ENCODE results near the gene CRACDL.

CRACDL gene

DNA sequence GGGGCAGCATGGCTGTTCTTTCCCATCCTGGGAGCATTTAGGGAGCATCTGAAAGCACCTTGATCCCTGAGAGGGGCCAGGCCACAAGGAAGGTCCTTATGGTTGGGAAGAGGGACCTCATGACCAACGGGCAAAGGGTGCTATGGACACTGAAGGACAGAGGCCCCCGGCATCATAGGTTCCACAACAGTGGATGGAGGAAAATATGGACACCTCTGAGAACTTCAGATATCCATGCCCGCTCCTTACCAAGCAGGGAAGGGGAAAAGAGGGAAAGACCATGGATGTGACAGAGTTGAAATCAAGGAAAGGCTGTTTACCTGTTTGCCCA is 111.0 kb downstream of the CRACDL start:
- DNase-seq (ENCODE audit: low read depth), result no peak

GRCh38 chr2:98824256-98825019 is 111.6 kb downstream of the CRACDL start:
- no peak for DNase-seq (ENCODE audit: low read depth)

GRCh38 chr2:98823196-98824170 is 112.5 kb downstream of the CRACDL start:
- no peak for DNase-seq (ENCODE audit: low read depth)

DNA sequence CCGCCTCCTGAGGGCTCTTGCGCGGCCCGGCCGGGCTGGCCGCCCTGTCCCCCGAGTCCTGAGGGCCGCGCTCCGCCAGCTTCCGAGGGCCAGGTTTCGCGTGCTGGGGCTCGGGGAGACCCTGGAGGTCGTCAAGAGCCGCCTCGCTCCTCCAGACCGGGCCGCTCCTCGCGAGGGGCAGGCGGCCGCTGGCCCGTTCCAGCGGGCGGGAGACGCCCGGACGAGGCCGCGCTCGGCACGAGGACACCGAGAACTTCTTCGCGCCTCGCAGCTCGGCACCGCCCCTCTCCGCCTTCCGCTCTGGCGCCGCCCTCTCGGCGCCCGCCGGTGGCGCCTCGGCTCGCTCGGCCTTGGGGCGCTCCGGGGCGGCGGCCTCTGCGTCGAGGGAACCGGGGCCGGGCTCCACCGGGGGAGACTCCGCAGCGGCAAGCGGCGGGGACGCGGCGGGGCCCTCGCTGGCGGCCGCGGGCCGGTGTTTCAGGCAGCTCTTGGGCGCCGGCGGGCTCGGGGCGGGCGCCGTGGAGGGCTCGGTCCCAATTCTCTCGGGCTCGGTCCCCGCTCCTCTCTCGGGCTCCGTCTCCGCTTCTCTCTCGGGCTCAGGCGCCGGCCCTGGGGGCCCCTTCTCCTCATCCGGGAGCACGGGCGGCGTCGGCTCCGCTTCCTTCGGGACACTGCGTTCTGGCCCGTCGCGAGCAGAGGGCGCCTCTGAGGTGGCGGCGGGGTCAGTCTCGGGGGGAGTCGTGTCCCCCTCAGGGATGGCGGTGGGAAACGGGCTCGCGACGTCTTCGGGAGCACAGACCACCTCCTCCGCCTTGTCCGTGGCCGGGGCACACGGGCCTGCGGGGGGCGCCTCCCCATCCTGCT is 113.5 kb downstream of the CRACDL start:
- DNase-seq (ENCODE audit: low read depth), result no peak

DNA sequence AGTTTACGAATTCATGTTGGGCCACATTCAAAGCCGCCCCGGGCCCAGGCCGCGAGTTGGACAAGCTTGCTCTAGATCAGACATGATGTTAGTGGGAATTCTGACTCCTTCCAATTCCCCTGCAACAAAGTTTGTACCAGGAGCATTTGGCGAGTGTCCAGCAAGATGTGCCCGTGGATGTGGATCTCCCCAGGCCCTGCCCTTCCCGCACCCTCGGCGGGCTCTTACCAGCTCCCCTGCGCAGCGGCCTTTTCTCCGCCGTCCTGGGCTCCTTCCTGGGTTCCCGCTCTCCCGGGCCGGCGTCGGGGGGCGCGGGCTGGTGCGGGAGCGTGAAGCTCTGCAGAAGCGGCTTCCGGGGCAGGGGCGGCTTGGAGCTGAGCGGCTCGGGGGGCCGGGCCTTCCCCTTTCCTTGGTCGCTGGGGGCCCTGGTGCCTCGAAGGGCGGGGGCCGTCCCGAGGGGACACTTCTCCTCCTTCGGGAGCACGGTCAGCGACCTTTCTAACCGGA is 114.3 kb downstream of the CRACDL start:
- DNase-seq (ENCODE audit: low read depth), result no peak

- no peak for DNase-seq (ENCODE audit: low read depth)
Observed at GRCh38 chr2:98819231-98819766, 116.7 kb downstream of the CRACDL start.

DNA sequence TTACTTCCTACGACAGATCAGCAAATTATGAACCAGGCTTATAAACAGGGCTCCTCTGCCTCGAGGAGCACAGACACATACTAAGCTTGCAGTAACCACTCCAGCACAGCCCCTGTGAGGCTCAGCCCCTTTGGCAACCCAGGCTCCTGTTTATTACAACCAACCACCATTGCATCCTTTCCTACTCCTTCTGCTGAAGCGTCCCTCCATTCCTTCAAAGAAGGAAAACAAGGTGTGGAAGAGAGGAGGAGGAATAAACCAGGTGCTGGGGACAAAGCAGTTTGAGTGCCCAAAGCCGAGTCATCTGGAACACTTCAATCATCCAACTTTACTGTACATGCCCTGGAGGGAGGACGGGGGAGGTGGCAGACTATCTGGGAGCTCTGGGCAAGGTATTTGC is 117.9 kb downstream of the CRACDL start:
- DNase-seq (ENCODE audit: low read depth), result no peak

- DNase-seq (ENCODE audit: low read depth), result no peak
Observed at GRCh38 chr2:98816281-98816680, 119.7 kb downstream of the CRACDL start.

- DNase-seq (ENCODE audit: low read depth), result no peak
Observed at GRCh38 chr2:98815795-98816194, 120.2 kb downstream of the CRACDL start.

DNA sequence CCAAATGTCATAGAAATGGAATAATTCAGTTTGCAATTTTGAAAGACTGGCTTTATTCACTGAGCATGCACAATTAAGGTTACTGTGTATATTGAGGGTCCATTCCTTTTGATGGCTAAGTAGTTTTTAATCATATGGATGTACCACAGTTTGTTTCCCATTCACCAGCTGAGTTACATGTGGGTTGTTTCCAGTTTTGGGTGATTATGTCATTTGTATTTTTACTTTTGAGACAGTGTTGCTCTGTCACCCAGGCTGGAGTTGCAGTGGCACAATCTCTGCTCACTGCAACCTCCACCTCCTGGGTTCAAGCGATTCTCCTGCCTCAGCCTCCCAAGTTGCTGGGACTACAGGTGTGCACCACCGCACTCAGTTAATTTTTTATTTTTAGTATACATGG is 124.3 kb downstream of the CRACDL start:
- no peak for DNase-seq (ENCODE audit: low read depth)

DNA sequence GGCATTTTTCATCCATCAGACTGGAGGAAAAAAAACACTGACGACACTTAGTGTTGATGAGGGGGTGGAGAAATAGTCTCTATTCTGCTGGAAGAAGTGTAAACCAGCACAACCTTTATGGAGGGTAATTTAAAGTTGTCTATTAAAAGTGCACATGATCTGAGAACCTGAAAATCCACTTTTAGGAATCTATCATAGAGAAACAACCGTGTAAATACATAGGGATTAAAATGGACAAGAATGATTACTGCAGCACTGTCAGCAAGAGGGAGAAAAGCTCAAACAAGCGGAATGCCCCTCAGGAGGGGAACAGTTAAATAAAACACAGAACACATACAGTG is 125.5 kb downstream of the CRACDL start:
- DNase-seq (ENCODE audit: low read depth), result no peak

GRCh38 chr2:98809878-98810587 is 126.0 kb downstream of the CRACDL start:
- no peak for DNase-seq (ENCODE audit: low read depth)

- DNase-seq (ENCODE audit: low read depth), result no peak
Observed at GRCh38 chr2:98809116-98809515, 126.9 kb downstream of the CRACDL start.

GRCh38 chr2:98808546-98808945 is 127.5 kb downstream of the CRACDL start:
- DNase-seq (ENCODE audit: low read depth), result no peak

DNA sequence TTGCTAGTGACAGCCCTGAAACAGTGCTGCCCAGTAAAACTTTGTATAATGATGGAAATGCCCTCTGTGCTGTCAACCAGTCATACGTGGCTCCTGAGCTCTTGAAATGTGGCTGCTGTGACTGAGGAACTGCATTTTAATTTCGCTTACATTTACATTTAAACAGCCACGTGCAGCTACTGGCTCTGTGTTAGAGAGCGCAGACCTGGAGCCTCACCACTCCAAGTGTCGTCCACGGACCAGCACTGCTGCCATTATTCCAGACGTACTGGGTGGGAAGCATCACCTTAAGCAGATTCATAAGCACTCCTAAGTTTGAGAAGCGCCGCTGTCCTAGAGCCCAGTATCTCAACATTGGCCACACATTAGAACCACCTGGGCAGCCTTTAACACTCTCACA is 128.1 kb downstream of the CRACDL start:
- no peak for DNase-seq (ENCODE audit: low read depth)

DNA sequence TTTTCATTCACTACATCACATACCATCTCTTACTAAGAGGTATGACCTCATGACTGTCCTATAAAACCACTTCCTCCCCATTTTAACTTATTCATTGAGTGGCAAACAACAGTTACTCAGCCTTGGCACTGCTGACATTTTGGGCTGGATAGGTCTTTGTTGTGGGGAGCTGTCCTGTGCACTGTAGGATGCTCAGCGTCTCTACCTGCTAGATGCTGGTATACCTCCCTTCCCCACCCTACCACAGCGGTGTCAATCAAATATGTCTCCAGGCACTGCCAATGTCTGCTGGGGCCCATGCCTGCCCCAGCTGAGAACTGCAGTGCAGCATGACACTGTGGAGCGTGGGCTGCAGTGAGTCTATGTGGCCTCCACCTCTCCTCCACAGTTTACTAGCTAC is 128.8 kb downstream of the CRACDL start:
- no peak for DNase-seq (ENCODE audit: low read depth)

- DNase-seq (ENCODE audit: low read depth), result peak; percentile 57
Observed at GRCh38 chr2:98806236-98806697, 129.8 kb downstream of the CRACDL start.

DNA sequence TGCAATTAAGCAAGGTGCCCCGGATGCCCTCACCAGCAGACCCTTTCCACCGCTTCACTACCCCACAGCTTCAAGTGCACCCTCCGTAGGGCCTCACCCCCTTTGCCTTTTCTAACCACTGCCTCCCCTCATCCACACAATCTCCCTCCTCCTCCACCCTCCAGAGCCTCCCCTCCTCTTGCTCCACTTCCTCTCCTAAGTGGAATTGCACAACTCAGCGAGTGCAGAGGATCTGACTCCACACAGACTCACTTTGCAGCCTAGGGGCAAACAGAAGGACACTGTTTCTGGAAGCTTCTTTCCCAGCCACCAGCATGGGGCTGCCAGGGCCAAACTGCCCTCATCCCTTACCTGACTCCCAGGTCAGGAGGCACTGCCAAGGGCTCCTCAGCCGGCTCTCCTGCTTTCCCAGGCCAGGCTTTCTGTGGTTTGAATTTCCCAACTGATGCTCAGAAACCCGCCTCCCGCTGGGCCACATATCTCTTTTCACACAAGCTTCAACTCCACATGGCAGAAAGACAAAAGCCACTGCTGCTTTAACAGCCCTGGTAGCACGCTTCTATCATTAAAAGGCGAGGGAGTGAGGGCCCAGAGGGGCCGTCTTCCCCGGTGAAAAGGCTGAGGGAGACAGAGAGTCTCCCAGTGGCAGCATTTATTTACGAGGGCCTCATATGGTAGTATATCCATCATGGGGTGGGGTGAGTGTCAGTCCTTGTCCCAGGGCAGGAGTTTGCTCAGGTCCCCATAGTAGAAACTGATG is 130.4 kb downstream of the CRACDL start:
- peak; percentile 70 for DNase-seq (ENCODE audit: low read depth)

DNA sequence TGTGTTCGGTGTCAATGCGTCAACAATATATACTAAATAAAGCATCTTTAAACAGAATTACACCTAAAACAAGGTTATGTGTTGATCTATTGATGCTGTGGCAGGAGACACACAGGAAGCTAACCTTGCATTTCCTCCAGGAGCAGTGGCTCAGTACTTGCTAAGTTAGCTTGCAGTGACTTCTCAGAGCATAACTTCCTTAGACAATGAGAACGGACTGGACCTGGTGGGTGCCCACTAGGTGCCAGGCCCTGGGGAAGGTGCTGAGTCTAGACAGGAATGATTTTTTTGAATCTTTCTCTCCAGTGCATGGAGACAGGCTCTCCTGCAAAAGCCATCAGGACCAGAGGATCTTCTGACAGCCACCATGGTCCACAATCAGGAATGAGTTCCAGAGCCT is 131.3 kb downstream of the CRACDL start:
- no peak for DNase-seq (ENCODE audit: low read depth)

- DNase-seq (ENCODE audit: low read depth), result no peak
Observed at GRCh38 chr2:98804265-98804650, 131.8 kb downstream of the CRACDL start.

Data from HS-5 (cell line).